A549 treated with AZD9567 at 1 μM for 4 hours (cell line): ENCODE data around the gene THBS2. TPM values are rescaled to one million over a fixed set of nuclear protein-coding genes. Genes with fewer than 3 reads are reported as not detected.

ENCODE experiments used
- total RNA-seq: library from RNA; stranded (reverse); fragments of 200-300 nt; extraction: Qiagen RNA extraction; gene quantifications from 5 replicates; pipeline ENCODE4 v1.2.3, GENCODE V29; 2022; ENCODE audit not compliant: insufficient read depth

Gene THBS2
- total RNA-seq: not detected in 5 replicates

DNA sequence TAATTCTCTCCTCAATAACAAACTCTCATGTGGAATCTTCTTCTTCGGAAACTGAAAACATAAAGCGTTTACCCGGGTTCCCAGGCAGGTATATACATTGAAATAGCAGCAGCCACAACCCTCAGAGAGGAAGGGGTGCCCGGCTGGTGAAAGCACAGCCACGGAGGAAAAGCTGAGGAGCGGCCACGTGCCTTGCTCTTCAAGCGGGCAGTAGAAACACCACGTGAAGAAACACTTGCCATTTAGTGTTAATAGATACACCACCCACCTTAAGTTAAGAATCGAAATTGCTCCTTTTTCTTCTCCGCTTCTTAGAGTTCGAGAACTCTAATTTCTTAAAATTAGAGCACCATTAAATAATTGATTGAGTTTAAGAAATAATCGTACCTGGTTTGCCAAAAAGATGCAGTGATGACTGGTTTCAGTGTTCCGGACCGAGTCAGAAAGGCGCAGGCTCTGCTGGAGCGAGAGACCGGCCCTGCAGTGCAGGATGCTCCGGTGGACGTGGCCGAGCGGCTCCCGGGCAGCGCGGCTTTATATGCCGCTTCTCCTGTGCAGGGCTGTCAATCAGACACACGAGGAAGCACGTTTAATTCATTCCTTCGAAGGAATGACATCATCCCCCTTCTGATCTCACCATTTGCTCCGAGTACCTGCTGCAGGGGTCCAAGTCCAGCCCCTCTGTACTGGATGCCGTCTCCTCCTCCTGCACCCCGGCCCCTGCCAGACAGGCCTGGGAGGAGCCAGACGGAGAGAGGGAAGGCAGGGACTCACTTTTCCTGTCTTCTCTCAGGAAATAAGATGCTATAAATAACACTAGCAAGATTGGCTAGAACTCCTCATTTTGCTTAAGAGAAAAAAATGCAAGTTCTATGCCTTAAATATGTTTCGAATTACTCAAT lies at the start of gene THBS2:
THBS2 (minus strand) TSS at position 510 of the 902 bp plus-strand sequence. CDS start 3,062 bp downstream, outside the sequence.

